Right lobe of liver (tissue), 6 donors: ENCODE measurements around the gene EFNA4. TPM values are rescaled to one million over a fixed set of nuclear protein-coding genes. Genes with fewer than 3 reads are reported as not detected.

Experiments
- ATAC-seq, 4 donors: fragments of 200-7000 bp; cut with Tn5 transposase; one replicate each; pipeline ENCODE4 v1.9.1; 2020; ENCODE audit warnings: mild to moderate bottlenecking in 4 of 4, moderate library complexity in 4 of 4
- DNase-seq, 3 donors: peaks; one replicate each; pipeline ENCODE4 v3.0.0-alpha.2; 2020
- H3K27ac ChIP-seq, 3 donors: fragments of 200-600 bp; one replicate each; pipeline ENCODE4 v1.8.0; 2022
- H3K27me3 ChIP-seq, 2 donors: fragments of 200-600 bp; one replicate each; pipeline ENCODE4 v1.8.0; 2022
- H3K36me3 ChIP-seq, 4 donors: fragments of 200-600 bp; sonication (generic) in 1 of 4; one replicate each; pipeline versions ENCODE4 v1.5.1 to v1.8.0; 2017 to 2022; ENCODE audit warnings: control low read depth in 1 of 4
- H3K4me1 ChIP-seq, 4 donors: fragments of 200-600 bp; sonication (generic) in 1 of 4; one replicate each; pipeline versions ENCODE4 v1.5.1 to v1.8.0; 2017 to 2022; ENCODE audit warnings: control low read depth in 1 of 4
- H3K4me3 ChIP-seq, 3 donors: fragments of 200-600 bp; one replicate each; pipeline ENCODE4 v1.8.0; 2022
- H3K9me3 ChIP-seq, 4 donors: fragments of 200-600 bp; sonication (generic) in 1 of 4; one replicate each; pipeline versions ENCODE4 v1.5.1 to v1.8.0; 2017 to 2022; ENCODE audit warnings: control low read depth in 1 of 4
- POLR2A ChIP-seq: fragments of 450-650 bp; IDR thresholded peaks from one replicate; pipeline ENCODE4 v1.6.1; 2017; ENCODE audit warnings: antibody characterized with exemption, mild to moderate bottlenecking
- WGBS: methylation state at CpG from one replicate; pipeline ENCODE4 v1.1.6; 2018; ENCODE audit warnings: low coverage, low lambda C conversion rate; ENCODE audit not compliant: insufficient coverage; ENCODE audit errors: missing lambda C conversion rate; 5-methylcytosine and 5-hydroxymethylcytosine counted together
- intact Hi-C, 2 donors: fragments of 100-400 bp; cut with DNase I; formaldehyde crosslinking; loops; one replicate each; pipeline versions ENCODE4 v1.11.2 to v1.14.1; 2022
- total RNA-seq, 6 experiments: library from RNA; depleted of rRNA in 2 of 6; stranded (reverse); fragments of >200 nt in 2 of 6; fragmentation: NEBNext Ultra II Directional in 3 of 6; extraction: Animal tissue kit (Norgen Biotek cat#: 25700) in 3 of 6; gene quantifications; one replicate each; pipeline versions ENCODE4 v1.1.0 to v1.2.4, GENCODE V29; 2016 to 2023
- TF ChIP-seq, protein P1 (sequence below), 4 donors: fragments of 200-600 bp in 3 of 4; fragments of 450-650 bp in 1 of 4; IDR thresholded peaks; one replicate each; pipeline versions ENCODE4 v1.5.1 to v1.8.0; 2016 to 2022; ENCODE audit warnings: antibody characterized with exemption in 4 of 4, mild to moderate bottlenecking in 2 of 4
- donor health status: DM: no; HTN: yes; CAD: no.
- donor health status: DM: no; HTN: no; CAD: no.
- donor health status: DM: no; HTN: no; CAD: no.
- donor health status: DM: no; HTN: yes; CAD: no.
- donor health status: DM: no; HTN: yes; CAD: no.

Gene EFNA4
- total RNA-seq, 6 experiments from 2014 or later: 2.3 to 6.4 (median 3.0) TPM

DNA sequence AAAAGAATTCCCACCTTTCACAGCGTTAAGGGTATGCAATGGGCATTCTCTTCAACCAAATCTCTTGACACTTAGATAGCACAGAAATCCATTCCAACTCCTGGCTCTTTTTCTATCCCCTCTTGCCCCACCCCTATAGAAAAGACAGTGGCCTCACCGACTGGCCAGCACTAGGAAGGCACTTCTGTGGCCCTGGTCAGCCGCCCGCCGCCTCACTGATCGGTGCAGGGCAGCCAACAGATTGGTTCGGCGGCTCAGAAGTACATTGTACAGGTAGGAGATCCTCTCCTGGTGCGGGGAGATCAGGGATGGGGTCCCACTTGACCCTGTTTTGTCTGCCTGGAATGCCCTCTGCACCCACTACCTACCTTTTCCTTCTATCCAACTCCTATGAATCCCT is 39.2 kb upstream of the EFNA4 start:
- Histone ChIP-seq H3K27me3 (no peaks in the 10 kb centered on the region), H3K4me3 (no peak overlapping the region), H3K36me3 (no peaks in the 10 kb centered on the region), H3K9me3 (no peaks in the 10 kb centered on the region), H3K4me1 (peaks cover 0 to 23% (median 2%) of the 10 kb centered on the region in 4 donors), H3K27ac (no peak overlapping the region)
- intact Hi-C loops: no loop called here
- ATAC-seq (no peak), DNase-seq (no peak)
- WGBS: 67% methylated on average over 2 of the region's 9 CpGs
- TF ChIP-seq, protein P1, sequence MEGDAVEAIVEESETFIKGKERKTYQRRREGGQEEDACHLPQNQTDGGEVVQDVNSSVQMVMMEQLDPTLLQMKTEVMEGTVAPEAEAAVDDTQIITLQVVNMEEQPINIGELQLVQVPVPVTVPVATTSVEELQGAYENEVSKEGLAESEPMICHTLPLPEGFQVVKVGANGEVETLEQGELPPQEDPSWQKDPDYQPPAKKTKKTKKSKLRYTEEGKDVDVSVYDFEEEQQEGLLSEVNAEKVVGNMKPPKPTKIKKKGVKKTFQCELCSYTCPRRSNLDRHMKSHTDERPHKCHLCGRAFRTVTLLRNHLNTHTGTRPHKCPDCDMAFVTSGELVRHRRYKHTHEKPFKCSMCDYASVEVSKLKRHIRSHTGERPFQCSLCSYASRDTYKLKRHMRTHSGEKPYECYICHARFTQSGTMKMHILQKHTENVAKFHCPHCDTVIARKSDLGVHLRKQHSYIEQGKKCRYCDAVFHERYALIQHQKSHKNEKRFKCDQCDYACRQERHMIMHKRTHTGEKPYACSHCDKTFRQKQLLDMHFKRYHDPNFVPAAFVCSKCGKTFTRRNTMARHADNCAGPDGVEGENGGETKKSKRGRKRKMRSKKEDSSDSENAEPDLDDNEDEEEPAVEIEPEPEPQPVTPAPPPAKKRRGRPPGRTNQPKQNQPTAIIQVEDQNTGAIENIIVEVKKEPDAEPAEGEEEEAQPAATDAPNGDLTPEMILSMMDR (IDR thresholded peaks at IDR 0.05): no peak
- TF ChIP-seq POLR2A: no peak

- Histone ChIP-seq H3K36me3 (no peaks in the 10 kb centered on the region), H3K9me3 (no peaks in the 10 kb centered on the region), H3K4me1 (peaks cover 0 to 23% (median 2%) of the 10 kb centered on the region in 4 donors), H3K4me3 (no peak overlapping the region), H3K27me3 (no peaks in the 10 kb centered on the region), H3K27ac (no peak overlapping the region)
- DNase-seq (no peak), ATAC-seq (no peak)
- WGBS: 80% methylated on average over 2 of the region's 9 CpGs
- TF ChIP-seq, protein P1 (IDR thresholded peaks at IDR 0.05): no peak
- TF ChIP-seq POLR2A: no peak
- intact Hi-C loops: no loop called here
Measured at GRCh38 chr1:155026154-155026553, 37.4 kb upstream of the EFNA4 start.

- 88% methylated on average over 6 of the region's 6 CpGs for WGBS
- intact Hi-C loops: no loop called here
- TF ChIP-seq, protein P1 (IDR thresholded peaks at IDR 0.05): no peak
- TF ChIP-seq POLR2A: no peak
Measured at GRCh38 chr1:155026588-155026987, 37.0 kb upstream of the EFNA4 start.

DNA sequence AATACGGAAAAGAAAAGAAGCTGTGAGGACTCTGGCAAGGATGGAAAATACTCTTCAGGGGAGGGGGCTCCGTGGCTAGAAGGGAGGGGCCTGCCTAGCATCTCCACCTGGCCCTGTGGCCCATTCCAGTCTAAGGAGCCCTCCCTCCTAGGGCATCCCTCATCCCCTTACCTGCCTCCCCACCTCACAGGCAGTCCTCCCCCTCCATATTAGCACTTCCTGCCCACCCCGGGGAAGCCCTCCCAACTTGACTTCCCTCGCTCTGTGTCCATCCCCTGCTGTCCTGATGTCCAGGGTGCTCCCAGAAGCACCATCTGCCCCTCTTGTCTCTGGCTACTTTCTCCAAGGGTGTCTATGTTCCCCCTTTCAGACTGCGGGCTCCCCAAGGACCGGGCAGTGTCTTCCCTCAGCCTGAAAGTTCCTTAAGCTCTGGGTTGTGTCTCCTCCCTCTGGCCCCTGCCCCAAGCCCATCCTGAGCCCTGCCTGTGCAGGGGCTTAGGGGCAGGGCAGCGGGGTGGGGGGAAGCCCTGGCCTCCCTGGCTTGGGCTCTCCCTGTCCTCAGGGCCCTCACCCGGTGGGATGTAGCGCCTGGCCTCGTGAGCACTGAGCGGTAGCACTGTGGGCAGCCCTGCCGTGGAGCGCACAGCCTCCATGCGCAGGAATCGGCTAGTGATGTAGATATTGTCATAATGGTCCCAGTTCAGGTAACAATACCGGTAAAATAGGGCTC is 33.9 kb upstream of the EFNA4 start:
- TF ChIP-seq, protein P1 (IDR thresholded peaks at IDR 0.05): no peak
- TF ChIP-seq POLR2A: no peak
- no peak for ATAC-seq
- no peak overlapping the region for H3K27ac ChIP-seq
- H3K27me3 ChIP-seq: no peaks in the 10 kb centered on the region
- DNase-seq: no peak
- 73% methylated on average over 3 of the region's 16 CpGs for WGBS
- no peaks in the 10 kb centered on the region for H3K36me3 ChIP-seq
- no peaks in the 10 kb centered on the region for H3K9me3 ChIP-seq
- peaks cover 0 to 9% (median 2%) of the 10 kb centered on the region in 4 donors for H3K4me1 ChIP-seq
- no peak overlapping the region for H3K4me3 ChIP-seq
- intact Hi-C loops: no loop called here

More at GRCh38 chr1:155026588-155026987, 37.0 kb upstream of the EFNA4 start:
- no peaks in the 10 kb centered on the region for H3K9me3 ChIP-seq
- ATAC-seq: peak in 1 of 4 donors; percentile 64
- H3K4me1 ChIP-seq: peaks cover 0 to 23% (median 2%) of the 10 kb centered on the region in 4 donors
- no peak overlapping the region for H3K27ac ChIP-seq
- no peaks in the 10 kb centered on the region for H3K27me3 ChIP-seq
- no peaks in the 10 kb centered on the region for H3K36me3 ChIP-seq
- no peak overlapping the region for H3K4me3 ChIP-seq
- no peak for DNase-seq
